Adrenal gland (tissue), 5 donors: ENCODE data around the gene XYLT1.

ENCODE experiments used
- CTCF ChIP-seq, 6 experiments: fragments of 450-650 bp in 4 of 6; fragments of 200-600 bp in 2 of 6; sonication (generic) in 1 of 6; IDR thresholded peaks; 1 replicate in 5 of 6; 2 replicates in 1 of 6; pipeline versions ENCODE4 v1.5.1 to v1.8.0; 2016 to 2021; ENCODE audit warnings: antibody characterized with exemption in 6 of 6, mild to moderate bottlenecking in 2 of 6, moderate library complexity in 1 of 6
- POLR2A ChIP-seq, 2 donors: fragments of 450-650 bp; IDR thresholded peaks; one replicate each; pipeline ENCODE4 v1.6.1; 2017; ENCODE audit warnings: antibody characterized with exemption in 2 of 2, mild to moderate bottlenecking in 2 of 2, moderate library complexity in 1 of 2
- donor health status: DM: no; HTN: no; CAD: no.

- TF ChIP-seq CTCF (IDR thresholded peaks at IDR 0.05): no peak
- no peak for TF ChIP-seq POLR2A (IDR thresholded peaks at IDR 0.05)
Measured at GRCh38 chr16:17281052-17281451, 189.7 kb downstream of the XYLT1 start.
